PFSK-1 (cell line): ENCODE results near the gene GAB3.

ENCODE experiments used
- FOXP2 ChIP-seq: optimal IDR thresholded peaks from 2 replicates; pipeline ENCODE3; 2011; ENCODE audit warnings: borderline replicate concordance, control low read depth, inconsistent platforms; ENCODE audit not compliant: insufficient read depth; ENCODE audit errors: extremely low read length, extremely low read depth
- POLR2AphosphoS5 ChIP-seq: IDR thresholded peaks from 2 replicates; pipeline ENCODE4 v1.6.1; 2012; ENCODE audit warnings: low read depth, mild to moderate bottlenecking, control low read depth, low read length, moderate library complexity
- SIN3A ChIP-seq: IDR thresholded peaks from 2 replicates; pipeline ENCODE4 v1.6.1; 2012; ENCODE audit warnings: mild to moderate bottlenecking, low read length, moderate library complexity, borderline replicate concordance; ENCODE audit not compliant: insufficient read depth
- TAF1 ChIP-seq: IDR thresholded peaks from 2 replicates; pipeline ENCODE4 v1.6.1; 2012; ENCODE audit warnings: low read length, control low read depth, borderline replicate concordance; ENCODE audit not compliant: insufficient read depth
- TF ChIP-seq, protein P1 (sequence below), 2 experiments: IDR thresholded peaks; 2 replicates each; pipeline versions ENCODE4 v1.6.1 to v1.8.0; 2011 to 2012; ENCODE audit warnings: low read depth in 2 of 2, low read length in 2 of 2, control low read depth in 1 of 2, inconsistent platforms in 1 of 2, mild to moderate bottlenecking in 1 of 2, moderate library complexity in 1 of 2; ENCODE audit not compliant: insufficient read depth in 1 of 2

DNA sequence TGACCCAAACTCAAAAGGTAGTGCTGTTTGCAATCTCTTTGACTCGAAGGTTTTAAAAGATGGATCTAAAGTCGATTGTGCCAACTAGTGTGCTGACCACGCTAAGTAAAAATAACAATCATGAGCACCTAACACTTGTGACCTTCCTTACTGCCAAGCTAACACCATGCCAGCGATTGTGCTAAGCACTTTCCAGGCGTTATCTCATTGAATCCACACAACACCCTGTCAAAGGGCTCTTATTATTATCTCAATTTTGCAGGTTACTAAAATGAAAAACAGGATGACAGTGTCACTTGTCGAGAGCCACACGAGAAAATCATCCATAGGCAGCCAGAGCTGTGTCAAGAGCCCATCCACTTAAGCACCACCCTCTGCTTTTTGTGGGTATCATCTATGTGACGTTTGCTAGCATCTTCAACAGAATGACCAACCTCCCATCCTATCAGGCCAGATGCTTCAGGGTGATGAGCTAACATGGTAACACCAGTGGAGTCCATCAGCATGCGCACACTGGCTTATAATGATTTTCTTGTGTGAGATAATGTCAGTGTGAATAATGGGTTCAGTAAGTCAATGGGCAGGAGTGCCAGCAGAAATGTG, 893 bp upstream of the GAB3 start:
- TF ChIP-seq, protein P1, sequence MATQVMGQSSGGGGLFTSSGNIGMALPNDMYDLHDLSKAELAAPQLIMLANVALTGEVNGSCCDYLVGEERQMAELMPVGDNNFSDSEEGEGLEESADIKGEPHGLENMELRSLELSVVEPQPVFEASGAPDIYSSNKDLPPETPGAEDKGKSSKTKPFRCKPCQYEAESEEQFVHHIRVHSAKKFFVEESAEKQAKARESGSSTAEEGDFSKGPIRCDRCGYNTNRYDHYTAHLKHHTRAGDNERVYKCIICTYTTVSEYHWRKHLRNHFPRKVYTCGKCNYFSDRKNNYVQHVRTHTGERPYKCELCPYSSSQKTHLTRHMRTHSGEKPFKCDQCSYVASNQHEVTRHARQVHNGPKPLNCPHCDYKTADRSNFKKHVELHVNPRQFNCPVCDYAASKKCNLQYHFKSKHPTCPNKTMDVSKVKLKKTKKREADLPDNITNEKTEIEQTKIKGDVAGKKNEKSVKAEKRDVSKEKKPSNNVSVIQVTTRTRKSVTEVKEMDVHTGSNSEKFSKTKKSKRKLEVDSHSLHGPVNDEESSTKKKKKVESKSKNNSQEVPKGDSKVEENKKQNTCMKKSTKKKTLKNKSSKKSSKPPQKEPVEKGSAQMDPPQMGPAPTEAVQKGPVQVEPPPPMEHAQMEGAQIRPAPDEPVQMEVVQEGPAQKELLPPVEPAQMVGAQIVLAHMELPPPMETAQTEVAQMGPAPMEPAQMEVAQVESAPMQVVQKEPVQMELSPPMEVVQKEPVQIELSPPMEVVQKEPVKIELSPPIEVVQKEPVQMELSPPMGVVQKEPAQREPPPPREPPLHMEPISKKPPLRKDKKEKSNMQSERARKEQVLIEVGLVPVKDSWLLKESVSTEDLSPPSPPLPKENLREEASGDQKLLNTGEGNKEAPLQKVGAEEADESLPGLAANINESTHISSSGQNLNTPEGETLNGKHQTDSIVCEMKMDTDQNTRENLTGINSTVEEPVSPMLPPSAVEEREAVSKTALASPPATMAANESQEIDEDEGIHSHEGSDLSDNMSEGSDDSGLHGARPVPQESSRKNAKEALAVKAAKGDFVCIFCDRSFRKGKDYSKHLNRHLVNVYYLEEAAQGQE (IDR thresholded peaks at IDR 0.05; ENCODE audit: insufficient read depth in 1 of 2, low read depth in 2 of 2, low read length in 2 of 2): no peak
- TF ChIP-seq SIN3A (no peak), POLR2AphosphoS5 (no peak), FOXP2 (no peak), TAF1 (no peak)
